Measurements from ENCODE around the gene TEDC1. TPM values are rescaled to one million over a fixed set of nuclear protein-coding genes. Genes with fewer than 3 reads are reported as not detected.

Gene TEDC1
- total RNA-seq (2014; rRNA removed) = 25.5 and 29.0 TPM in 2 replicates
- polyA plus RNA-seq (2012) = 8.8 TPM

GRCh38 chr14:105490572-105491365 lies at the start of gene TEDC1:
TSS of gene TEDC1 (plus strand) at chr14:105491246. CDS start at chr14:105491376, 130 bp downstream.
- peak; percentile 100 for DNase-seq (ENCODE audit: low read depth)

GRCh38 chr14:105442125-105442524 lies 48.9 kb upstream of the TEDC1 start:
- no peak for DNase-seq (ENCODE audit: low read depth)

GRCh38 chr14:105442834-105443233 lies 48.2 kb upstream of the TEDC1 start:
- no peak for DNase-seq (ENCODE audit: low read depth)

GRCh38 chr14:105444859-105445258 lies 46.2 kb upstream of the TEDC1 start:
- DNase-seq (ENCODE audit: low read depth) = no peak

GRCh38 chr14:105445290-105445689 lies 45.8 kb upstream of the TEDC1 start:
- no peak for DNase-seq (ENCODE audit: low read depth)

GRCh38 chr14:105445901-105446845 lies 44.9 kb upstream of the TEDC1 start:
- no peak for DNase-seq (ENCODE audit: low read depth)

GRCh38 chr14:105446971-105447370 lies 44.1 kb upstream of the TEDC1 start:
- no peak for DNase-seq (ENCODE audit: low read depth)

- no peak for DNase-seq (ENCODE audit: low read depth)
Measured at GRCh38 chr14:105447651-105448640, 43.1 kb upstream of the TEDC1 start.

- no peak for DNase-seq (ENCODE audit: low read depth)
Measured at GRCh38 chr14:105448706-105449111, 42.3 kb upstream of the TEDC1 start.

- no peak for DNase-seq (ENCODE audit: low read depth)
Measured at GRCh38 chr14:105449276-105450122, 41.5 kb upstream of the TEDC1 start.

GRCh38 chr14:105450123-105450505 lies 40.9 kb upstream of the TEDC1 start:
- DNase-seq (ENCODE audit: low read depth) = no peak

- no peak for DNase-seq (ENCODE audit: low read depth)
Measured at GRCh38 chr14:105450864-105451720, 40.0 kb upstream of the TEDC1 start.

- DNase-seq (ENCODE audit: low read depth) = no peak
Measured at GRCh38 chr14:105452963-105453362, 38.1 kb upstream of the TEDC1 start.

- no peak for DNase-seq (ENCODE audit: low read depth)
Measured at GRCh38 chr14:105453847-105454246, 37.2 kb upstream of the TEDC1 start.

GRCh38 chr14:105455086-105455640 lies 35.9 kb upstream of the TEDC1 start:
- no peak for DNase-seq (ENCODE audit: low read depth)

GRCh38 chr14:105455766-105456660 lies 35.0 kb upstream of the TEDC1 start:
- no peak for DNase-seq (ENCODE audit: low read depth)

- DNase-seq (ENCODE audit: low read depth) = peak; percentile 8
Measured at GRCh38 chr14:105456736-105457617, 34.1 kb upstream of the TEDC1 start.
